Osteocyte (in vitro differentiated cells): Measurements from ENCODE around the gene PSMA5. TPM values are rescaled to one million over a fixed set of nuclear protein-coding genes. Genes with fewer than 3 reads are reported as not detected.

Experiments
- DNase-seq: peaks from one replicate; pipeline ENCODE4 v3.0.0; 2021; ENCODE audit warnings: mixed read lengths; ENCODE audit not compliant: unreplicated experiment; ENCODE audit errors: extremely low spot score
- H3K27ac Mint-ChIP-seq: one replicate; pipeline ENCODE4 v1.8.0; 2021; ENCODE audit warnings: mild to moderate bottlenecking, mixed read lengths; ENCODE audit not compliant: unreplicated experiment
- H3K27me3 Mint-ChIP-seq: one replicate; pipeline ENCODE4 v1.8.0; 2021; ENCODE audit warnings: mixed read lengths; ENCODE audit not compliant: unreplicated experiment
- H3K36me3 Mint-ChIP-seq: one replicate; pipeline ENCODE4 v1.8.0; 2021; ENCODE audit warnings: mixed read lengths; ENCODE audit not compliant: unreplicated experiment
- H3K4me1 Mint-ChIP-seq: one replicate; pipeline ENCODE4 v1.8.0; 2021; ENCODE audit warnings: mixed read lengths; ENCODE audit not compliant: unreplicated experiment
- H3K4me3 Mint-ChIP-seq: one replicate; pipeline ENCODE4 v1.8.0; 2021; ENCODE audit warnings: mild to moderate bottlenecking, moderate library complexity, mixed read lengths; ENCODE audit not compliant: unreplicated experiment
- H3K9me3 Mint-ChIP-seq: one replicate; pipeline ENCODE4 v1.8.0; 2021; ENCODE audit warnings: mixed read lengths; ENCODE audit not compliant: unreplicated experiment
- CTCF ChIP-seq: fragments of 200-600 bp; sonication (generic); IDR thresholded peaks from 2 replicates; pipeline ENCODE4 v1.5.0; 2021; ENCODE audit warnings: antibody characterized with exemption, mild to moderate bottlenecking, moderate library complexity
- total RNA-seq: library from RNA; stranded (reverse); gene quantifications from 2 replicates; pipeline ENCODE4 v1.2.1, GENCODE V29; 2021

PSMA5 gene
- total RNA-seq, 1 donor from 2014 or later: 108 TPM

- no peaks in the 10 kb centered on the region for H3K27me3 Mint-ChIP-seq
Observed at GRCh38 chr1:109367626-109368025, 58.6 kb downstream of the PSMA5 start.

GRCh38 chr1:109365642-109366204 lies 60.5 kb downstream of the PSMA5 start:
- Mint-ChIP-seq H3K4me3 (no peak overlapping the region), H3K9me3 (no peaks in the 10 kb centered on the region), H3K4me1 (peaks cover 29% of the 10 kb centered on the region), H3K27ac (peak overlapping the region; percentile 57), H3K36me3 (peaks cover 22% of the 10 kb centered on the region), H3K27me3 (no peaks in the 10 kb centered on the region)
- TF ChIP-seq CTCF: no peak
- no peak for DNase-seq

More at GRCh38 chr1:109367626-109368025, 58.6 kb downstream of the PSMA5 start:
- H3K27ac Mint-ChIP-seq: no peak overlapping the region
- DNase-seq: no peak
- peaks cover 22% of the 10 kb centered on the region for H3K36me3 Mint-ChIP-seq
- H3K4me1 Mint-ChIP-seq: peaks cover 40% of the 10 kb centered on the region
- no peaks in the 10 kb centered on the region for H3K9me3 Mint-ChIP-seq
- H3K4me3 Mint-ChIP-seq: no peak overlapping the region
- no peak for TF ChIP-seq CTCF

- H3K27ac Mint-ChIP-seq: no peak overlapping the region
- no peaks in the 10 kb centered on the region for H3K9me3 Mint-ChIP-seq
- no peaks in the 10 kb centered on the region for H3K27me3 Mint-ChIP-seq
- no peak overlapping the region for H3K4me3 Mint-ChIP-seq
- peaks cover 13% of the 10 kb centered on the region for H3K4me1 Mint-ChIP-seq
- H3K36me3 Mint-ChIP-seq: peaks cover 19% of the 10 kb centered on the region
- no peak for TF ChIP-seq CTCF
- DNase-seq: no peak
Observed at GRCh38 chr1:109361649-109362048, 64.6 kb downstream of the PSMA5 start.

- Mint-ChIP-seq H3K27me3 (no peaks in the 10 kb centered on the region), H3K27ac (no peak overlapping the region), H3K4me3 (no peak overlapping the region), H3K36me3 (peaks cover 13% of the 10 kb centered on the region), H3K4me1 (peaks cover 15% of the 10 kb centered on the region), H3K9me3 (no peaks in the 10 kb centered on the region)
- DNase-seq: no peak
- TF ChIP-seq CTCF: no peak
Observed at GRCh38 chr1:109361069-109361468, 65.2 kb downstream of the PSMA5 start.

GRCh38 chr1:109357616-109358015 lies 68.6 kb downstream of the PSMA5 start:
- Mint-ChIP-seq H3K27me3 (no peaks in the 10 kb centered on the region), H3K4me1 (peaks cover 9% of the 10 kb centered on the region), H3K36me3 (peaks cover 10% of the 10 kb centered on the region), H3K27ac (no peak overlapping the region), H3K4me3 (no peak overlapping the region), H3K9me3 (no peaks in the 10 kb centered on the region)
- DNase-seq: no peak
- TF ChIP-seq CTCF: no peak
